Measurements from ENCODE around the gene KLHL36.

The KLHL36 gene

DNA sequence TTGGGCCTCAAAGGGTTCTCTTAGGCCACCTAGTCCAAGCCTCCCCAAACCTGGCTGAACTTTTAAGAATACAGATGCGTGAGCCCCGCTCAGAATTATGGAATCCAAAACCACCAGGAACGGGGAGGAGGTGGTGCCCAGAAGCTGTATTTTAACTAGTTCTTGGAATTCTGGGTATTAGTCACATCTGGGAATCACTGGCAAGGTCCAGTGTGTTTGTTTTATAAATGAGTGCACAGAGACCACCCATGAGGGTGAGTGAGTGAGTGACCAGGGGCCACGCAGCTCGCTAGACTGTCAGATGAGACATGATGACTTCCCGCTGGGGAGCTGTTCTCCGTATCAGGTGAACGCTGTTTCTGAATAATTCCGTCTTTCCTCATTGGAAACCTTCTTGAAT, 14.2 kb downstream of the KLHL36 start:
- no peak for DNase-seq (ENCODE audit: insufficient read length, low spot score)
- no peak for TF ChIP-seq POLR2A (IDR thresholded peaks at IDR 0.05; ENCODE audit: low read depth, low read length)
- FAIRE-seq, result no peak

DNA sequence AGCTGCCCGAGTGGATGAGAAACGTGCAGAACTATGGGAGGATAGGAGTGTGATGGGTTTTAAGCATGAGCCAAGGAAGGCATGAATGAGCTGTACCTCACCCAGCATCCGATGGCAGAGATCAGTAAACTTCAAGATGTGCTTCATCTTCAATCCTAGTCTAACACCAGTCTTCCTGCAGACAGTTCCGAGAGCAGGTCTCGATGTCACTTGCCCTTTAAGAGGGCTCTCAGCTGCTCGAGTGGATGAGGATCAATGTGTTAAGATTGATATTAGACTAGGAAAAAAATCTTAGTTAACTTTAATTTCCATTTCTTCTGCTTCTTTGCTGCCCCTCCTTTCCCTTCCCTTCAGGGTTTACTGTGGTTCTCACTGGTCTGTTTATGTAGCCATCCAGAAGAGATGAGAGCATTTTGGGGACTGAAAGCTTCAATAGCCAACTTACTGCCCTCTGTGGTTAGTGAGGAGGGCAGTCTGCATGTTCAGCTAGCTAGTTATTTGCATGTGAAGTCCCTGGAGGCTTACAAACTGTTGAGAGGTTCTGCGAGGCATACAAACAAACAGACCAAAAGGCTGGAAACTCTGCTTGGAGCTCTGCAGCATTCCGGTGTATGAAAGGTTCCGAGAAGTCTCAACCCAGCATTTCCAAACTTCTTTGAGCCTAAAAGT, 15.3 kb downstream of the KLHL36 start:
- FAIRE-seq, result no peak
- no peak for DNase-seq (ENCODE audit: insufficient read length, low spot score)
- no peak for TF ChIP-seq POLR2A (IDR thresholded peaks at IDR 0.05; ENCODE audit: low read depth, low read length)

DNA sequence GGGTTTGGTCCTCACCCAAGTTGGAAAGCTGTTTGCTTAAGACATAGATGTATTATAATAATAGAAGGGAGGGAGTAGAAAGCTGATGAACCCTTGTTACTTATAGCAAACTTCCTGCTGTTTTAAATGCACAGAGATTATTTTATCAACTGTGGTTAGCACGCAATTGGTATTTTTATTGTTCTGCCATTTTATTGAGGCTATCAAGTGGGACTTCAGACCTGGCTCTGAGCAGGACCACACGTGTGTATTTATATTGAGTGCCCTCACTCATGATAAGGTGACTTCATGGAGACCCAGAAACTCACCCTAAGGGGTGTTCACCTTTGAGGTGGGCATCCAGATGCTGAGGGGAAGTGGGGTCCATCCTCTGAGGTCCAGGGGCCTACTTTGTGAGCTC, 17.0 kb downstream of the KLHL36 start:
- no peak for TF ChIP-seq POLR2A (IDR thresholded peaks at IDR 0.05; ENCODE audit: low read depth, low read length)
- FAIRE-seq (no peak), DNase-seq (ENCODE audit: insufficient read length, low spot score) (no peak)

DNA sequence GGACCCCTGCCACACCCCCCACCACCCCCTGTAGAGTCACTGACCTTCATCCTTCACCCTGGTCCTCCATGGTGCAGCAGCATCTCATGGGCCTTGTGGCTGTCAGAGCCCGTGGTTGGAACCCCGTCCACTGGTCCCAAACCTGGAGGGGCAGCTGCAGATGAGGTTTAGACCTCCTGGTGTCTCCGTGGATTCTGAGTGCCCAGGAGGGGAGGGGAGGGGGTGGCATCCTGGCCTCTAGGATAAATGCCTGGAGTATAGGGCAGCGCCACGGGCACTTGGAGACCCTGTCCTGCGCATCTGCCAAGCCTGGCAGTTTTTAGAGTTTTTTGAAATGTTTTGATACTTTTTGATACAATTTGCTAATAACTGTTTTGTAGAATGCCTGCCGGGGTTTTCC, 17.5 kb downstream of the KLHL36 start:
- no peak for TF ChIP-seq POLR2A (IDR thresholded peaks at IDR 0.05; ENCODE audit: low read depth, low read length)
- no peak for FAIRE-seq

DNA sequence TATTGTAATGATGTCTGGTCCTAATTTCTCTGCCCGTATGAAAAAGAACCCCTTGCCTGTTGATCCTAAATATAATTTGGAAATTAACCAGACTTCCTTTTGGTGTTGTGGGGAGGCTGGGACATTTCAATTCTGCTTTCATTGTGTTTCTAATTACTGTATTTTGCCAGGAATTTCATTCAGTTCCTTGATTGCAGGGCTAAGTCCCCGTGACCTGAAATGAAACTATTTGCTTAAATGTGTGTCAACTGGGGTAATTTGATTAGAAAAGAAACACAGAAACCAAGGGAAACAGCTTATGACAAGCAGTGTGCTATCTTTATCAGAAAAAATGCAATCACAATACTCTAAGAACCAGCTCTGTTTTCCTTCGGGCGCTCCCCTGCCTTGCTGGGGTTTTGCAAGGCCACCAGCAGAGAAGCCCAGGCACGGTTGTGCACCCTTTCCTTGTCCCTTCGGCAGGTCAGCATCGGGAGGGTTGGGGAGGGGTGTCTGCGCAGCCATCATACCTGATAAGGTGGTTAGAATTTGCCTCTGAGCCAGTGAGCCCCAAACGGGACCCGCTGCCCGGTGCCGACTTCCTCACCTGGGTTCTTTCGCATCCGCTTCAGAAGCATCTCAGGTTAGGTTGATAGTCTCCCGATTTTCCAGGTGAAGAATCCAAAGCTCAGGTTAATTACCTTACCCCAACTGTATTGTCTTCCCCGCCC, 19.4 kb downstream of the KLHL36 start:
- DNase-seq (ENCODE audit: insufficient read length, low spot score), result no peak

More for the DNA sequence above, 17.5 kb downstream of the KLHL36 start:
- no peak for DNase-seq (ENCODE audit: insufficient read length, low spot score)

DNA sequence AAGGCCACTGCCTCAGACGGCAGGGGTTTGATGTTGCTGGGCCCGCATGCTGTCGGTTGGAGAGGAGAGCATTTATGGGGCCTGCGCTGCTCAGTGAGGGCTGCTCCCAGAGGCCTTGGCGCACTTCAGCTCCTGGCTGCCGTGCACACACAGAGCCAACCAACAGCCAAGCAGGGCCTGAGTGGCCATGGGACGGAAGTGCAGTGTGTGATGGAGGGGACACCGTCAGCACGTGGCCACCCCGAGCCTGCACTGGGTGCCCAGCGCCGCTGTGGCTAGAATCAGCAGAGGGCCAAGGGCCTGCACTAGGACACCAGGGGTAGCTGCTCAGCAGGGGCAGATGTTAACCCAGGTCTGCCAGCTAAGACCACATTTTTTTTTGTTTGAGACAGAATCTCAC, 21.8 kb downstream of the KLHL36 start:
- no peak for TF ChIP-seq POLR2A (IDR thresholded peaks at IDR 0.05; ENCODE audit: low read depth, low read length)
- DNase-seq (ENCODE audit: insufficient read length, low spot score) (no peak), FAIRE-seq (no peak)

More for the DNA sequence above, 19.4 kb downstream of the KLHL36 start:
- no peak for FAIRE-seq
- no peak for TF ChIP-seq POLR2A (IDR thresholded peaks at IDR 0.05; ENCODE audit: low read depth, low read length)

DNA sequence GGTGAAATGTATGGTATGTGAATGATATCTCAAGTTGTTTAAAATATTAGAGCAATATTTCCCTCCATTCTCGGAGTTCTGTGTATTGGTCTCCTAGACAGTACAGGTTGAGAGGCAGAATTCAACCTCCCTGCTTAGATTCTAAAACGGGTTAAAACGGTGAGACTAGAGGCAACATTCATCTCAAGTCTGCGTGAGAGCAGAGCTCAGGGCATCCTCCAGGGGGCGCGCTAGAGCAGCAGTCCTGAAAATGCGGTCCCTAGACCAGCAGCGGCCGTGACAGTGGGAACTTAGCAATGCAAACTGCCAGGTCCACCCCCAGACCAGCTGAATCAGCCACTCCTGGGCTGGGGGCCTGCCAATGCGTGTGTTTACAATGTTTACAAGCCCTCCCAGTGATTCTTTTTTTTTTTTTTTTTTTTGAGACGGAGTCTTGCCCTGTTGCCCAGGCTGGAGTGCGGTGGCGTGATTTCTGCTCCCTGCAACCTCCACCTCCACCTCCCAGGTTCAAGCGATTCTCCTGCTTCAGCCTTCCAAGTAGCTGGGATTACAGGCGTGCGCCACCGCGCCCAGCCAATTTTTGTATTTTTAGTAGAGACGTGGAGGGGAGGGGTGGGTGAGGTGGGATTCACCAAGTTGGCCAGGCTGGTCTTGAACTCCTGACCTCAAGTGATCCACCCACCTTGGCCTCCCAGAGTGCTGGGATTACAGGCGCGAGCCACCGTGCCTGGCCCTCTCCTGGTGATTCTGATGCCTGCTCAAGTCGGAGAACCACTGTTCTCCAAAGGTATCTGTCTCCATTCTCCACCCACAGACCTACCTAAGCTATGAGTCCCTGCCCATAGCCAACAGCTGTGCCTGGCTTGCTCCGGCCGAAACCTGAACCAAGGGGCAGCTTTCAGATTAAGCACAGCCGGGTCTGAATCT, 24.2 kb downstream of the KLHL36 start:
- peak; percentile 81 for DNase-seq (ENCODE audit: insufficient read length, low spot score)
- FAIRE-seq, result no peak
- TF ChIP-seq POLR2A (IDR thresholded peaks at IDR 0.05; ENCODE audit: low read depth, low read length), result no peak

DNA sequence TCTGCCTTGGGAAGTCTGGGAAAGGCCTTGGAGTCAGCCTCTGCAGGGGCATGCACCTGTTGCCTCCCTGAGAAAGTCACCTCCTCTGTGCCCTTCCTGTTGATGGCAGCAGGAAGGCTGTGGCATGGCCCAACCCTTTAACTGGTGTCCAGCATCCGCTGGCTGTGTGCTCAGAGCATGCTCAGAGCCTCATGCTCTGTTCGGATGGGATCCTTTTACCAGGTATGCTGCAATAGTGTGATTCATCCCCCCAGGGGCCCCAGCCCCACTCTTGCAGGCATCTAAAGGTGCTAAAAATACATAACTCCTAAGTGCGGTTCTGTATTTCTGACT, 24.9 kb downstream of the KLHL36 start:
- DNase-seq (ENCODE audit: insufficient read length, low spot score) (no peak), FAIRE-seq (no peak)

DNA sequence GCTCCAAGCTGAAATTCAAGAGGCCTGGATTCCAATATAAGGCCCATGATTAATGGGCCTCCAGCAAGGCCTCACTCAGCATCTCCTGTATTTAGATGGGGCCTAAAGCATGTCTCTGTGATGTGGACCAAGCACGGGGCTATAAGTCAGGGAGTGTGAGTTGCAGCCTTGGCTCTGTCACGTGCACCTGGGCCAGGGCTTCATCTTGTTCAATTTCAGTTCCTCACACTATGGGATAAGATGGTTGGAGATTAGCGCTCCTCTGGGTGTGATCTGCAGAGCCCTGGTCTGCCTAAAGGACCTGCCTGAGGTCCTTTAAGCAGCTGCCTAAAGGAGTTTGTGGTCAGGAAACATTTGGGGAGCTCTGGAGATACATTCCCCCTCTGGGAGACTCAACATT, 25.2 kb downstream of the KLHL36 start:
- TF ChIP-seq POLR2A (IDR thresholded peaks at IDR 0.05; ENCODE audit: low read depth, low read length), result no peak
- FAIRE-seq, result no peak

More for the DNA sequence above, 24.9 kb downstream of the KLHL36 start:
- TF ChIP-seq POLR2A (IDR thresholded peaks at IDR 0.05; ENCODE audit: low read depth, low read length), result no peak

DNA sequence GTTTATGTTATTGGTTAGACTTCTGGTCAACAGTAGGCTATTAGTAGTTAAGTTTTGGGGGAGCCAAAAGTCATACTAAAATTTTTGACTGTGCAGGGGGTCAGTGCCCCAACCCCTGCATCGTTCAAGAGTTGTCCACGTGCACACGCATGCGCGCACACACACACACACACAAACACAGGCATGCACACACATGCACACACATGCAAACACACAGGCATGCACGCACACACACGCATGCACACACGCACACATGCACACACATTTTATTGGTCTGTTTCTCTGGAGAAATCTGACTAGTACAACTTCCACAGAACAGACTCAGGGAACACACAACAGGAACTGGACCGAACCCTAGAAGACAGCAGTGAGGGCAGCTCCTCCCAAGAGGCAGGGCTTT, 27.1 kb downstream of the KLHL36 start:
- no peak for DNase-seq (ENCODE audit: insufficient read length, low spot score)
- TF ChIP-seq POLR2A (IDR thresholded peaks at IDR 0.05; ENCODE audit: low read depth, low read length), result no peak
- FAIRE-seq, result no peak

More for the DNA sequence above, 25.2 kb downstream of the KLHL36 start:
- DNase-seq (ENCODE audit: insufficient read length, low spot score), result no peak

DNA sequence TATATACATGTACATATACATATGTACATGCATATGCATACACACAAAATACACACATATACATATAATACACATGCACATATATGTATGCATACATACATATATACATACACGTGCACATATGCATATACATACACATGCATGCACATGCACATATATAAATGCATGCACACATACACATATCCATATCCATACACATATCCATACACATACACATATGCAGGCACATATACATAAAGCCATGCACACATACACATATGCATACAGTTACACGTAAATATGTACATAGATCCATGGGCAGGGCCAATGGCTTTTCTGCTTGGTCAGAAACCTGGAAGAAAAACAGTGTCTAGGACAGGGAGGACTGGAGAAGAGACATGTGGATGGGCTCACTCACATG, 27.6 kb downstream of the KLHL36 start:
- FAIRE-seq (no peak), DNase-seq (ENCODE audit: insufficient read length, low spot score) (no peak)
- no peak for TF ChIP-seq POLR2A (IDR thresholded peaks at IDR 0.05; ENCODE audit: low read depth, low read length)

DNA sequence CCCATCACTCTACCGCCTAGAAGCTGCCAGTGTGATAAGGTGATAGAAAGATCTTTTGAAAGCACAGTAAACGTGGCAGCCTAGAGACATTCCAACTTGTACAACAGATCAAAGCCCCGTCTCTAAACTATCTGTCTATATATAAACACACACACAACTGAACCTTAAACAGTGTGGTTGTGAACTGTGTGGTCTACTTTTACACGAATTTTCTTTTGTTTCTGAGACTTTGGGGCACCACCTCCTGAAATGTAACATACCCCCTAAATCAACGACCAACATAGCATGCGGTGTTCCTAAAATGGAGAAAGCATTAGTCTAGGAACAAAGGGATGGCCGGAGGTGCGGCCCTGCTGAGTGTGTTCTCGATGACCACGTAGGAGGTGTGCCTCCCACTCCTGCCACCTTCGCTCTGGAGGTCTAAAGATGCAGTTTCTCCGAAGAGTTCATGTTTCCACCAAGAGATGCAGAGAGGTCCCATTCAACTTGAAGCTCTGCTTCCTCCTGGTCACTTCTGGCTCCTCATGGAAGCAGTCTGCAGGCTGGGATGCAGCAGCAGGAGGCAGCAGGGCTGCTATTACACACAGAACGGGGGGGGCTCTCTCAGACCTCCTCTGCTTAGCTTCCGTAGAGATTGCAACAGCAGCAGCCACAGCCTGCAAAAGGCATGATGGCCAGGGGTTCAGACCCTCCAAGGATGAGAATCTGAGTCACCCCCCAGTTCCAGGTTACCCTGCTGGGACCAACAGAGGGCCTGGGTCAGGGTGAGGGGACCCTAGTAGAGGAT, 28.9 kb downstream of the KLHL36 start:
- FAIRE-seq (no peak), DNase-seq (ENCODE audit: insufficient read length, low spot score) (no peak)
- TF ChIP-seq POLR2A (IDR thresholded peaks at IDR 0.05; ENCODE audit: low read depth, low read length), result no peak

DNA sequence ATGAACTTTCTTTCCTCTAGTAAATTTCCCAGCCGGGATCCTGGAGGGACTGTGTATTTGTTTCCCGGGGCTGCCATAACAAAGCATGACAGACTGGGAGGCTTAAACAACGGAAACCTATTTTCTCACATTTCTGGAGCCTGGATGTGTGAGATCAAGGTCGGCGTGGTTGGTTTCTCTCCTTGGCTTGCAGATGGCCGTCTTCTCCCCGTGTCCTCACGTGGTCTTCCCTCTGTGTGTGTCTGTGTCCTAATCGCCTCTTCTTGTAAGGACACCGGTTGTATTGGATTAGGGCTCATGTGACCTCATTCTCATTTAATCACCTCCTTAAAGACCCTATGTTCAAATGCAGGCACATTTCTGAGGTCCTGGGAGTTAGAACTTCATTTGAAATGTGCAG, 29.5 kb downstream of the KLHL36 start:
- DNase-seq (ENCODE audit: insufficient read length, low spot score) (no peak), FAIRE-seq (no peak)
- TF ChIP-seq POLR2A (IDR thresholded peaks at IDR 0.05; ENCODE audit: low read depth, low read length), result no peak

DNA sequence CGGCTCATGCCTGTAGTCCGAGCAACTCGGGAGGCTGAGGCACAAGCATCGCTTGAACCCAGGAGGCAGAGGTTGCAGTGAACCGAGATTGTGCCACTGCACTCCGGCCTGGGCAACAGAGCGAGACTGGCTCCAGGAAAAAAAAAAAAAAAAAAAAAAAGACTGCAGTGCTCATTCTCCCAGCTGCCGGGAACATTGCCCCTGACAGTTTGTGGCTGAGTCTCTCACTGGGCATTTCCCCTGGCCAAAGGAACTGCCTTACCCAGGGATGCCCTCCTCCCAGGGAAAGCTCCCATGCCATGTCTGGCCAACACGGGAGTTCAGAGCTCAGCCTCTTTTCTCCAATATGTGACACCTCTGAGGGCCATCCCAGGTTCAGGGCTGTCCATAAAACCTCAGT, 30.2 kb downstream of the KLHL36 start:
- DNase-seq (ENCODE audit: insufficient read length, low spot score) (no peak), FAIRE-seq (no peak)
- TF ChIP-seq POLR2A (IDR thresholded peaks at IDR 0.05; ENCODE audit: low read depth, low read length), result no peak
